ENCODE measurements around the gene GPR160.

GRCh38 chr3:170033489-170033888 lies 4.3 kb upstream of the GPR160 start:
- TF ChIP-seq POLR2A (IDR thresholded peaks at IDR 0.05) (no peak), EP300 (IDR thresholded peaks at IDR 0.05) (no peak)

Measured in stomach (tissue), 4 donors.